Measurements from ENCODE around the gene EWSR1.

Gene EWSR1

GRCh38 chr22:29315286-29316140 is 47.4 kb downstream of the EWSR1 start, which contains the start of gene RASL10A:
RASL10A (minus strand) TSS chr22:29315697; CDS start chr22:29315246, 451 bp downstream.
- no peak for DNase-seq (ENCODE audit: low read depth in 3 of 3, low spot score in 1 of 3)

- DNase-seq (ENCODE audit: low read depth in 3 of 3, low spot score in 1 of 3) = no peak
These were observed 48.2 kb downstream of the EWSR1 start for GRCh38 chr22:29316141-29316828.

GRCh38 chr22:29317827-29318454 is 49.9 kb downstream of the EWSR1 start:
- no peak for DNase-seq (ENCODE audit: low read depth in 3 of 3, low spot score in 1 of 3)

GRCh38 chr22:29319072-29319471 is 51.0 kb downstream of the EWSR1 start:
- DNase-seq (ENCODE audit: low read depth in 3 of 3, low spot score in 1 of 3) = no peak

GRCh38 chr22:29320546-29320945 is 52.5 kb downstream of the EWSR1 start:
- no peak for DNase-seq (ENCODE audit: low read depth in 3 of 3, low spot score in 1 of 3)

- no peak for DNase-seq (ENCODE audit: low read depth in 3 of 3, low spot score in 1 of 3)
These were observed 55.6 kb downstream of the EWSR1 start for GRCh38 chr22:29323641-29324040.

- no peak for DNase-seq (ENCODE audit: low read depth in 3 of 3, low spot score in 1 of 3)
These were observed 57.3 kb downstream of the EWSR1 start for GRCh38 chr22:29325356-29325755.

GRCh38 chr22:29325785-29326315 is 57.8 kb downstream of the EWSR1 start:
- DNase-seq (ENCODE audit: low read depth in 3 of 3, low spot score in 1 of 3) = no peak

- DNase-seq (ENCODE audit: low read depth in 3 of 3, low spot score in 1 of 3) = no peak
These were observed 58.4 kb downstream of the EWSR1 start for GRCh38 chr22:29326481-29326880.

- DNase-seq (ENCODE audit: low read depth in 3 of 3, low spot score in 1 of 3) = no peak
These were observed 59.2 kb downstream of the EWSR1 start for GRCh38 chr22:29327089-29327764.

GRCh38 chr22:29328055-29328454 is 60.0 kb downstream of the EWSR1 start:
- no peak for DNase-seq (ENCODE audit: low read depth in 3 of 3, low spot score in 1 of 3)

- no peak for DNase-seq (ENCODE audit: low read depth in 3 of 3, low spot score in 1 of 3)
These were observed 60.8 kb downstream of the EWSR1 start for GRCh38 chr22:29328566-29329500.

GRCh38 chr22:29329581-29329980 is 61.5 kb downstream of the EWSR1 start:
- no peak for DNase-seq (ENCODE audit: low read depth in 3 of 3, low spot score in 1 of 3)

GRCh38 chr22:29330291-29330690 is 62.2 kb downstream of the EWSR1 start:
- DNase-seq (ENCODE audit: low read depth in 3 of 3, low spot score in 1 of 3) = no peak

- no peak for DNase-seq (ENCODE audit: low read depth in 3 of 3, low spot score in 1 of 3)
These were observed 62.7 kb downstream of the EWSR1 start for GRCh38 chr22:29330753-29331152.

- no peak for DNase-seq (ENCODE audit: low read depth in 3 of 3, low spot score in 1 of 3)
These were observed 63.1 kb downstream of the EWSR1 start for GRCh38 chr22:29331213-29331612.

- no peak for DNase-seq (ENCODE audit: low read depth in 3 of 3, low spot score in 1 of 3)
These were observed 63.7 kb downstream of the EWSR1 start for GRCh38 chr22:29331658-29332300.

- no peak for DNase-seq (ENCODE audit: low read depth in 3 of 3, low spot score in 1 of 3)
These were observed 64.9 kb downstream of the EWSR1 start for GRCh38 chr22:29332886-29333496.

GRCh38 chr22:29334148-29334547 is 66.1 kb downstream of the EWSR1 start:
- DNase-seq (ENCODE audit: low read depth in 3 of 3, low spot score in 1 of 3) = no peak
